ENCODE results near the gene TNFRSF8.
A peak's percentile ranks its signal among the peaks of the same experiment; 100 is the strongest.
"Not testable (repeated sequence)": the region's sequence is repeated elsewhere in the genome, so short reads cannot be mapped to it uniquely, and the experiment has no call there.

TNFRSF8 gene

GRCh38 chr1:12038356-12039163 is 24.5 kb upstream of the TNFRSF8 start:
- DNase-seq (ENCODE audit: low spot score) = no peak

GRCh38 chr1:12039164-12039525 is 24.0 kb upstream of the TNFRSF8 start:
- DNase-seq (ENCODE audit: low spot score) = no peak

GRCh38 chr1:12039824-12040456 is 23.2 kb upstream of the TNFRSF8 start:
- DNase-seq (ENCODE audit: low spot score) = not testable (repeated sequence)

- DNase-seq (ENCODE audit: low spot score) = peak; percentile 86
Observed at GRCh38 chr1:12040457-12041051, 22.5 kb upstream of the TNFRSF8 start.

- DNase-seq (ENCODE audit: low spot score) = not testable (repeated sequence)
Observed at GRCh38 chr1:12044187-12044877, 18.8 kb upstream of the TNFRSF8 start.

GRCh38 chr1:12046749-12047119 is 16.4 kb upstream of the TNFRSF8 start:
- no peak for DNase-seq (ENCODE audit: low spot score)

GRCh38 chr1:12047120-12047876 is 15.8 kb upstream of the TNFRSF8 start:
- DNase-seq (ENCODE audit: low spot score) = peak; percentile 52

GRCh38 chr1:12048372-12048771 is 14.7 kb upstream of the TNFRSF8 start:
- DNase-seq (ENCODE audit: low spot score) = no peak

GRCh38 chr1:12049616-12050015 is 13.5 kb upstream of the TNFRSF8 start:
- DNase-seq (ENCODE audit: low spot score) = no peak

GRCh38 chr1:12051361-12051760 is 11.7 kb upstream of the TNFRSF8 start:
- no peak for DNase-seq (ENCODE audit: low spot score)

GRCh38 chr1:12052008-12052573 is 11.0 kb upstream of the TNFRSF8 start:
- peak; percentile 95 for DNase-seq (ENCODE audit: low spot score)

GRCh38 chr1:12052997-12053686 is 10.0 kb upstream of the TNFRSF8 start:
- DNase-seq (ENCODE audit: low spot score) = no peak

- DNase-seq (ENCODE audit: low spot score) = no peak
Observed at GRCh38 chr1:12053752-12054548, 9.2 kb upstream of the TNFRSF8 start.

GRCh38 chr1:12055259-12055658 is 7.8 kb upstream of the TNFRSF8 start:
- no peak for DNase-seq (ENCODE audit: low spot score)

- DNase-seq (ENCODE audit: low spot score) = no peak
Observed at GRCh38 chr1:12056331-12056841, 6.7 kb upstream of the TNFRSF8 start.

GRCh38 chr1:12057382-12057781 is 5.7 kb upstream of the TNFRSF8 start:
- no peak for DNase-seq (ENCODE audit: low spot score)

- DNase-seq (ENCODE audit: low spot score) = no peak
Observed at GRCh38 chr1:12057940-12058687, 5.0 kb upstream of the TNFRSF8 start.

- no peak for DNase-seq (ENCODE audit: low spot score)
Observed at GRCh38 chr1:12059226-12059625, 3.9 kb upstream of the TNFRSF8 start.
